GM23338 (cell line): ENCODE results near the gene KIFAP3. TPM values are rescaled to one million over a fixed set of nuclear protein-coding genes. Genes with fewer than 3 reads are reported as not detected.

Source experiments
- ATAC-seq: fragments of 200-7000 bp; cut with Tn5 transposase; 3 replicates; pipeline ENCODE4 v1.9.1; 2020
- DNase-seq: peaks from one replicate; pipeline ENCODE4 v3.0.0-alpha.2; 2015; ENCODE audit warnings: low spot score
- H2AFZ ChIP-seq: fragments of 200-600 bp; sonication (generic); 2 replicates; pipeline ENCODE4 v1.8.0; 2016; ENCODE audit warnings: antibody characterized with exemption, mild to moderate bottlenecking, moderate library complexity
- H3F3A ChIP-seq: fragments of 200-600 bp; sonication (generic); replicated peaks from 2 replicates; pipeline ENCODE4 v1.8.0; 2017; ENCODE audit warnings: antibody characterized with exemption, mixed run types, low read depth
- H3K27ac ChIP-seq: fragments of 200-600 bp; sonication (generic); 2 replicates; pipeline ENCODE4 v1.6.1; 2016; ENCODE audit warnings: low read depth
- H3K27me3 ChIP-seq: fragments of 200-600 bp; sonication (generic); 2 replicates; pipeline ENCODE4 v1.8.0; 2016; ENCODE audit warnings: mild to moderate bottlenecking, mixed run types, moderate library complexity; ENCODE audit not compliant: insufficient read depth
- H3K36me3 ChIP-seq: fragments of 200-600 bp; sonication (generic); 2 replicates; pipeline ENCODE4 v1.8.0; 2016; ENCODE audit warnings: mild to moderate bottlenecking; ENCODE audit not compliant: insufficient read depth
- H3K4me1 ChIP-seq: fragments of 200-600 bp; sonication (generic); 2 replicates; pipeline ENCODE4 v1.8.0; 2016; ENCODE audit warnings: mild to moderate bottlenecking, moderate library complexity; ENCODE audit not compliant: insufficient read depth
- H3K4me2 ChIP-seq: fragments of 200-600 bp; sonication (generic); 2 replicates; pipeline ENCODE4 v1.7.1; 2017; ENCODE audit warnings: mixed run types
- H3K4me3 ChIP-seq: fragments of 200-600 bp; sonication (generic); 2 replicates; pipeline ENCODE4 v1.6.1; 2016; ENCODE audit warnings: mixed run types
- H3K79me2 ChIP-seq: fragments of 200-600 bp; sonication (generic); replicated peaks from 2 replicates; pipeline ENCODE4 v1.8.0; 2017; ENCODE audit warnings: mild to moderate bottlenecking; ENCODE audit not compliant: insufficient read depth
- H3K9me2 ChIP-seq: fragments of 200-600 bp; sonication (generic); 2 replicates; pipeline ENCODE4 v1.8.0; 2017; ENCODE audit not compliant: insufficient read depth
- H4K20me1 ChIP-seq: fragments of 200-600 bp; sonication (generic); replicated peaks from 2 replicates; pipeline ENCODE4 v1.8.0; 2017; ENCODE audit warnings: mild to moderate bottlenecking; ENCODE audit not compliant: insufficient read depth
- H3K27ac Mint-ChIP-seq: 2 replicates; pipeline ENCODE4 v1.8.0; 2020; ENCODE audit warnings: inconsistent platforms, mild to moderate bottlenecking, moderate library complexity, mixed read lengths
- H3K27me3 Mint-ChIP-seq: 3 replicates; pipeline ENCODE4 v1.8.0; 2022; ENCODE audit warnings: low read depth, mild to moderate bottlenecking, moderate library complexity, mixed read lengths, inconsistent platforms; ENCODE audit not compliant: insufficient read depth, poor library complexity
- H3K36me3 Mint-ChIP-seq: 3 replicates; pipeline ENCODE4 v1.8.0; 2021; ENCODE audit warnings: low read depth, mild to moderate bottlenecking, inconsistent platforms, moderate library complexity, mixed read lengths
- H3K4me1 Mint-ChIP-seq: 3 replicates; pipeline ENCODE4 v1.8.0; 2020; ENCODE audit warnings: mild to moderate bottlenecking, inconsistent platforms, mixed read lengths
- H3K4me3 Mint-ChIP-seq: 3 replicates; pipeline ENCODE4 v1.8.0; 2021; ENCODE audit warnings: moderate library complexity, mild to moderate bottlenecking, inconsistent platforms, mixed read lengths
- H3K9me3 Mint-ChIP-seq: 3 replicates; pipeline ENCODE4 v1.8.0; 2020; ENCODE audit warnings: moderate library complexity, mild to moderate bottlenecking, inconsistent platforms, mixed read lengths
- EZH2phosphoT487 ChIP-seq: fragments of 200-600 bp; sonication (generic); IDR thresholded peaks from one replicate; pipeline ENCODE4 v1.8.1; 2018; ENCODE audit warnings: antibody characterized with exemption; ENCODE audit not compliant: unreplicated experiment
- POLR2AphosphoS5 ChIP-seq: IDR thresholded peaks from 2 replicates; pipeline ENCODE4 v1.6.1; 2016; ENCODE audit warnings: antibody characterized with exemption, low read depth
- STAT1 ChIP-seq: IDR thresholded peaks from one replicate; pipeline ENCODE4 v1.6.1; 2016; ENCODE audit warnings: antibody characterized with exemption; ENCODE audit not compliant: unreplicated experiment
- ZNF114 ChIP-seq: fragments of 250-450 bp; sonication (Bioruptor Pico); IDR thresholded peaks from 2 replicates; pipeline ENCODE4 v1.5.0; 2020; ENCODE audit warnings: mild to moderate bottlenecking, moderate library complexity
- ZNF331 ChIP-seq: fragments of 250-450 bp; sonication (Bioruptor Pico); IDR thresholded peaks from 2 replicates; pipeline ENCODE4 v1.5.0; 2020; ENCODE audit warnings: low read depth, mild to moderate bottlenecking, moderate library complexity
- polyA plus RNA-seq: library from polyadenylated mRNA; unstranded; fragments of >200 nt; fragmentation: Nextera tagmentation; extraction: Ambion mirVana; gene quantifications from 2 replicates; pipeline ENCODE4 v1.2.1, GENCODE V29; 2016
- total RNA-seq: library from RNA; depleted of rRNA; stranded (reverse); fragments of >200 nt; shearing (Covaris generic); gene quantifications from 2 replicates; pipeline ENCODE4 v1.2.3, GENCODE V29; 2014
- TF ChIP-seq, protein P1 (sequence below): fragments of 250-450 bp; sonication (Bioruptor Pico); IDR thresholded peaks from 2 replicates; pipeline ENCODE4 v1.5.0; 2020; ENCODE audit warnings: mild to moderate bottlenecking, moderate library complexity
- TF ChIP-seq, protein P2 (sequence below): IDR thresholded peaks from one replicate; pipeline ENCODE4 v1.6.1; 2018; ENCODE audit warnings: antibody characterized with exemption; ENCODE audit not compliant: unreplicated experiment

The KIFAP3 gene
- total and polyA plus RNA-seq, 2 experiments from 2014 or later = 2.7 to 3.1 TPM

DNA sequence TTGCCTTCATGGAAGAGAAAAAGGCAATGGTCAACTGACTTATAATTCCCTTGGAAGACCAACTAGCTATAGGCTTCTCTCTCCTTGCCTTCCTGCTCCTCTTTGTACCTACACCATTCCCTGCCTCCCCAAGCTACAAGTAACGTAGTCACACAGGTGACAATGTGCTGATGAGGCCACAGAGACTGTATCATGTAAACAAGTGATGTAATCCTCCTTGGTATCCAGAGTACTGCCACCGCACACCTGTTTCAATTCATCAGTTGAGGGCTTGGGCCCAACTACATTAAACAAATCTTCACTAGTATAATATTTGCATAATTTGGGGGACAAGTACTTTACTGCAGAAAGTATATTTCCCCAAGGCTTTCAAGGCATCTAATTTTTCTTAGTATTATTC lies 104.4 kb downstream of the KIFAP3 start (continued):
- TF ChIP-seq, protein P1, sequence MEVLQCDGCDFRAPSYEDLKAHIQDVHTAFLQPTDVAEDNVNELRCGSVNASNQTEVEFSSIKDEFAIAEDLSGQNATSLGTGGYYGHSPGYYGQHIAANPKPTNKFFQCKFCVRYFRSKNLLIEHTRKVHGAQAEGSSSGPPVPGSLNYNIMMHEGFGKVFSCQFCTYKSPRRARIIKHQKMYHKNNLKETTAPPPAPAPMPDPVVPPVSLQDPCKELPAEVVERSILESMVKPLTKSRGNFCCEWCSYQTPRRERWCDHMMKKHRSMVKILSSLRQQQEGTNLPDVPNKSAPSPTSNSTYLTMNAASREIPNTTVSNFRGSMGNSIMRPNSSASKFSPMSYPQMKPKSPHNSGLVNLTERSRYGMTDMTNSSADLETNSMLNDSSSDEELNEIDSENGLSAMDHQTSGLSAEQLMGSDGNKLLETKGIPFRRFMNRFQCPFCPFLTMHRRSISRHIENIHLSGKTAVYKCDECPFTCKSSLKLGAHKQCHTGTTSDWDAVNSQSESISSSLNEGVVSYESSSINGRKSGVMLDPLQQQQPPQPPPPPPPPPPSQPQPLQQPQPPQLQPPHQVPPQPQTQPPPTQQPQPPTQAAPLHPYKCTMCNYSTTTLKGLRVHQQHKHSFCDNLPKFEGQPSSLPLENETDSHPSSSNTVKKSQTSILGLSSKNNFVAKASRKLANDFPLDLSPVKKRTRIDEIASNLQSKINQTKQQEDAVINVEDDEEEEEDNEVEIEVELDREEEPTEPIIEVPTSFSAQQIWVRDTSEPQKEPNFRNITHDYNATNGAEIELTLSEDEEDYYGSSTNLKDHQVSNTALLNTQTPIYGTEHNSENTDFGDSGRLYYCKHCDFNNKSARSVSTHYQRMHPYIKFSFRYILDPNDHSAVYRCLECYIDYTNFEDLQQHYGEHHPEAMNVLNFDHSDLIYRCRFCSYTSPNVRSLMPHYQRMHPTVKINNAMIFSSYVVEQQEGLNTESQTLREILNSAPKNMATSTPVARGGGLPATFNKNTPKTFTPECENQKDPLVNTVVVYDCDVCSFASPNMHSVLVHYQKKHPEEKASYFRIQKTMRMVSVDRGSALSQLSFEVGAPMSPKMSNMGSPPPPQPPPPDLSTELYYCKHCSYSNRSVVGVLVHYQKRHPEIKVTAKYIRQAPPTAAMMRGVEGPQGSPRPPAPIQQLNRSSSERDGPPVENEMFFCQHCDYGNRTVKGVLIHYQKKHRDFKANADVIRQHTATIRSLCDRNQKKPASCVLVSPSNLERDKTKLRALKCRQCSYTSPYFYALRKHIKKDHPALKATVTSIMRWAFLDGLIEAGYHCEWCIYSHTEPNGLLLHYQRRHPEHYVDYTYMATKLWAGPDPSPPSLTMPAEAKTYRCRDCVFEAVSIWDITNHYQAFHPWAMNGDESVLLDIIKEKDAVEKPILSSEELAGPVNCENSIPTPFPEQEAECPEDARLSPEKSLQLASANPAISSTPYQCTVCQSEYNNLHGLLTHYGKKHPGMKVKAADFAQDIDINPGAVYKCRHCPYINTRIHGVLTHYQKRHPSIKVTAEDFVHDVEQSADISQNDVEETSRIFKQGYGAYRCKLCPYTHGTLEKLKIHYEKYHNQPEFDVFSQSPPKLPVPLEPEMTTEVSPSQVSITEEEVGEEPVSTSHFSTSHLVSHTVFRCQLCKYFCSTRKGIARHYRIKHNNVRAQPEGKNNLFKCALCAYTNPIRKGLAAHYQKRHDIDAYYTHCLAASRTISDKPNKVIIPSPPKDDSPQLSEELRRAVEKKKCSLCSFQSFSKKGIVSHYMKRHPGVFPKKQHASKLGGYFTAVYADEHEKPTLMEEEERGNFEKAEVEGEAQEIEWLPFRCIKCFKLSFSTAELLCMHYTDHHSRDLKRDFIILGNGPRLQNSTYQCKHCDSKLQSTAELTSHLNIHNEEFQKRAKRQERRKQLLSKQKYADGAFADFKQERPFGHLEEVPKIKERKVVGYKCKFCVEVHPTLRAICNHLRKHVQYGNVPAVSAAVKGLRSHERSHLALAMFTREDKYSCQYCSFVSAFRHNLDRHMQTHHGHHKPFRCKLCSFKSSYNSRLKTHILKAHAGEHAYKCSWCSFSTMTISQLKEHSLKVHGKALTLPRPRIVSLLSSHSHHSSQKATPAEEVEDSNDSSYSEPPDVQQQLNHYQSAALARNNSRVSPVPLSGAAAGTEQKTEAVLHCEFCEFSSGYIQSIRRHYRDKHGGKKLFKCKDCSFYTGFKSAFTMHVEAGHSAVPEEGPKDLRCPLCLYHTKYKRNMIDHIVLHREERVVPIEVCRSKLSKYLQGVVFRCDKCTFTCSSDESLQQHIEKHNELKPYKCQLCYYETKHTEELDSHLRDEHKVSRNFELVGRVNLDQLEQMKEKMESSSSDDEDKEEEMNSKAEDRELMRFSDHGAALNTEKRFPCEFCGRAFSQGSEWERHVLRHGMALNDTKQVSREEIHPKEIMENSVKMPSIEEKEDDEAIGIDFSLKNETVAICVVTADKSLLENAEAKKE (CRISPR knock-in tag) = no peak
- TF ChIP-seq, protein P2, sequence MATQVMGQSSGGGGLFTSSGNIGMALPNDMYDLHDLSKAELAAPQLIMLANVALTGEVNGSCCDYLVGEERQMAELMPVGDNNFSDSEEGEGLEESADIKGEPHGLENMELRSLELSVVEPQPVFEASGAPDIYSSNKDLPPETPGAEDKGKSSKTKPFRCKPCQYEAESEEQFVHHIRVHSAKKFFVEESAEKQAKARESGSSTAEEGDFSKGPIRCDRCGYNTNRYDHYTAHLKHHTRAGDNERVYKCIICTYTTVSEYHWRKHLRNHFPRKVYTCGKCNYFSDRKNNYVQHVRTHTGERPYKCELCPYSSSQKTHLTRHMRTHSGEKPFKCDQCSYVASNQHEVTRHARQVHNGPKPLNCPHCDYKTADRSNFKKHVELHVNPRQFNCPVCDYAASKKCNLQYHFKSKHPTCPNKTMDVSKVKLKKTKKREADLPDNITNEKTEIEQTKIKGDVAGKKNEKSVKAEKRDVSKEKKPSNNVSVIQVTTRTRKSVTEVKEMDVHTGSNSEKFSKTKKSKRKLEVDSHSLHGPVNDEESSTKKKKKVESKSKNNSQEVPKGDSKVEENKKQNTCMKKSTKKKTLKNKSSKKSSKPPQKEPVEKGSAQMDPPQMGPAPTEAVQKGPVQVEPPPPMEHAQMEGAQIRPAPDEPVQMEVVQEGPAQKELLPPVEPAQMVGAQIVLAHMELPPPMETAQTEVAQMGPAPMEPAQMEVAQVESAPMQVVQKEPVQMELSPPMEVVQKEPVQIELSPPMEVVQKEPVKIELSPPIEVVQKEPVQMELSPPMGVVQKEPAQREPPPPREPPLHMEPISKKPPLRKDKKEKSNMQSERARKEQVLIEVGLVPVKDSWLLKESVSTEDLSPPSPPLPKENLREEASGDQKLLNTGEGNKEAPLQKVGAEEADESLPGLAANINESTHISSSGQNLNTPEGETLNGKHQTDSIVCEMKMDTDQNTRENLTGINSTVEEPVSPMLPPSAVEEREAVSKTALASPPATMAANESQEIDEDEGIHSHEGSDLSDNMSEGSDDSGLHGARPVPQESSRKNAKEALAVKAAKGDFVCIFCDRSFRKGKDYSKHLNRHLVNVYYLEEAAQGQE = no peak
- TF ChIP-seq ZNF331 (CRISPR knock-in tag) = no peak

DNA sequence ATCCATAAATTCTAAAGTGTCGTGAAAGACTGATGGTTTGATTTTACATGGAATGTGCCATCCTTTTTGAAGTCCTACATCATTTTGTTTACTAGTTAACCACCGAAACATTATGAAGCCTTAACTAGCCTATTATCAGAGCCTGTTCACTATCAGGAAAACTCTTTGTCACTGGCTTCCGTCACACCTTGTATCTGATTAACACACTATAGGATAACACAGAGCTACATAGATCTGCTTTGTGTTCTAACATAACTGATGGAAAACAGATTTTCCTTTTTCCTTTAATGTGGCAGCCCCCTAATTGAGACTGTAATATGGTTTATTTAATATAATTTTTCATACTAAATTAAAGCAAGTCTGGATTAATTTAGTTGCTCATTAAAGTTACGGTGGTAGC lies 106.3 kb downstream of the KIFAP3 start:
- DNase-seq (no peak), ATAC-seq (no peak)
- Mint-ChIP-seq H3K27ac (no peak overlapping the region), H3K4me1 (no peaks in the 10 kb centered on the region), H3K9me3 (no peaks in the 10 kb centered on the region), H3K36me3 (no peaks in the 10 kb centered on the region), H3K4me3 (no peak overlapping the region), H3K27me3 (no peaks in the 10 kb centered on the region)
- Histone ChIP-seq H3K27me3 (no peaks in the 10 kb centered on the region), H3K4me1 (no peaks in the 10 kb centered on the region), H3K4me3 (no peak overlapping the region), H3K79me2 (no peaks in the 10 kb centered on the region), H4K20me1 (no peaks in the 10 kb centered on the region), H3K27ac (no peak overlapping the region), H2AFZ (no peak overlapping the region), H3K4me2 (no peak overlapping the region), H3K36me3 (no peaks in the 10 kb centered on the region), H3F3A (no peaks in the 10 kb centered on the region), H3K9me2 (no peaks in the 10 kb centered on the region)
- TF ChIP-seq ZNF114 (CRISPR knock-in tag) (no peak), EZH2phosphoT487 (no peak), STAT1 (no peak), POLR2AphosphoS5 (no peak)
- TF ChIP-seq, protein P1 (CRISPR knock-in tag) = no peak
